ENCODE data around the gene KMT2C. TPM values are rescaled to one million over a fixed set of nuclear protein-coding genes. Genes with fewer than 3 reads are reported as not detected.

Gene KMT2C
- total and polyA plus RNA-seq, 2 of the 8 experiments (the other 6 are each of a cell fraction or from before 2014, with no cell fraction given) = 9.1 to 40.8 TPM

GRCh38 chr7:152465119-152465387 lies 29.2 kb upstream of the KMT2C start:
- ChIA-PET CTCF (ENCODE audit: partially characterized antibody) (no interaction called here), POLR2A (ENCODE audit: partially characterized antibody) (no interaction called here)
- Histone ChIP-seq H3K4ac (replicated peaks; ENCODE audit: insufficient read length, low read depth, low read length) (no peak overlapping the region), H3K9me3 (ENCODE audit: insufficient read depth in 2 of 2, low read depth in 1 of 2, low read length in 1 of 2) (no peaks in the 10 kb centered on the region), H2BK20ac (ENCODE audit: low read length) (no peak overlapping the region), H3K4me1 (replicated peaks in 1 of 4; ENCODE audit: control insufficient read depth in 3 of 4, insufficient read depth in 4 of 4, low read length in 3 of 4) (peaks cover 0 to 3% (median 1%) of the 10 kb centered on the region in 4 experiments; a peak in 4 of 7 replicates), H3K79me2 (ENCODE audit: control insufficient read depth in 1 of 2, insufficient read depth in 2 of 2, low read length in 2 of 2) (no peaks in the 10 kb centered on the region), H2AK5ac (ENCODE audit: low read depth, low read length) (no peak overlapping the region), H4K91ac (replicated peaks; ENCODE audit: insufficient read length, low read length) (no peak overlapping the region), H4K8ac (ENCODE audit: extremely low read depth, insufficient read depth, low read length) (no peak overlapping the region), H3K27me3 (replicated peaks in 1 of 4; ENCODE audit: control insufficient read depth in 3 of 4, extremely low read depth in 1 of 4, insufficient read depth in 3 of 4, low read length in 3 of 4) (no peaks in the 10 kb centered on the region), H3K18ac (ENCODE audit: extremely low read depth, low read length) (no peak overlapping the region), H3K27ac (ENCODE audit: low read depth, low read length) (no peak overlapping the region), H3K4me2 (ENCODE audit: insufficient read depth in 1 of 2, low read depth in 2 of 2, low read length in 2 of 2) (peak overlapping the region; percentile 84 to 87), H4K20me1 (replicated peaks in 1 of 2; ENCODE audit: control insufficient read depth in 1 of 2, insufficient read depth in 2 of 2, low read length in 2 of 2) (no peaks in the 10 kb centered on the region), H3K23me2 (ENCODE audit: low read depth, low read length) (peaks cover 6% of the 10 kb centered on the region; the same call in 1 of the 2 replicates), H3K9ac (replicated peaks in 1 of 4; ENCODE audit: extremely low read depth in 1 of 4, low read depth in 3 of 4, low read length in 3 of 4) (peak overlapping the region in 1 of 4 experiments; percentile 64; a peak in 2 of 7 replicates), H2AFZ (ENCODE audit: low read length) (0 out of 2 replicates have a peak overlapping the region, but pooled peaks have one; percentile 67), H2BK5ac (ENCODE audit: low read depth, low read length) (no peak overlapping the region), H3K36me3 (ENCODE audit: control insufficient read depth in 2 of 4, insufficient read depth in 4 of 4, low read length in 3 of 4) (no peaks in the 10 kb centered on the region), H2BK15ac (ENCODE audit: low read length) (no peak overlapping the region), H3K79me1 (ENCODE audit: low read depth, low read length) (no peaks in the 10 kb centered on the region), H3K14ac (ENCODE audit: insufficient read length) (no peak overlapping the region), H4K5ac (ENCODE audit: insufficient read length, low read depth, low read length) (no peak overlapping the region), H2BK12ac (ENCODE audit: low read depth, low read length) (no peak overlapping the region), H3K56ac (replicated peaks; ENCODE audit: insufficient read length, low read depth, low read length) (no peak overlapping the region), H3K23ac (ENCODE audit: insufficient read length) (no peak overlapping the region), H3K4me3 (ENCODE audit: extremely low read depth in 1 of 4, insufficient read depth in 2 of 4, low read depth in 3 of 4, low read length in 4 of 4) (peak overlapping the region; percentile 64 to 90 (median 78)), H2BK120ac (replicated peaks; ENCODE audit: low read depth, low read length) (no peak overlapping the region)
- TF ChIP-seq E2F6 (IDR thresholded peaks at IDR 0.05) (no peak), SRF (IDR thresholded peaks at IDR 0.05; ENCODE audit: low read depth, low read length) (no peak), HDAC6 (IDR thresholded peaks at IDR 0.05; ENCODE audit: low read depth, low read length) (no peak), EZH2 (IDR thresholded peaks at IDR 0.05; ENCODE audit: low read depth, low read length, severe bottlenecking) (no peak), SIN3A (conservative IDR thresholded peaks at IDR 0.05 in 1 of 2, IDR thresholded peaks at IDR 0.05 in 1 of 2; ENCODE audit: low read depth in 1 of 2, low read length in 2 of 2) (no peak), CTCF (IDR thresholded peaks at IDR 0.05; ENCODE audit: control extremely low read depth in 1 of 3, insufficient read depth in 1 of 3, low read depth in 1 of 3, low read length in 3 of 3) (no peak)
- FAIRE-seq (no peak), DNase-seq (ENCODE audit: low read depth in 1 of 2, low spot score in 2 of 2) (no peak)
- WGBS, 2 experiments (ENCODE audit: extremely low coverage in 1 of 2, insufficient coverage in 1 of 2, insufficient read length in 1 of 2, insufficient replicate concordance in 2 of 2, low coverage in 1 of 2, low lambda C conversion rate in 2 of 2, missing lambda C conversion rate in 1 of 2) = 46% methylated on average over 4 of the region's 4 CpGs; no CpG with 5 or more reads in 1 of the 2 experiments

All from H1 (cell line).